ENCODE measurements around the gene MRPS18A. TPM values are rescaled to one million over a fixed set of nuclear protein-coding genes. Genes with fewer than 3 reads are reported as not detected.
A peak's percentile ranks its signal among the peaks of the same experiment; 100 is the strongest.

The MRPS18A gene
- total and polyA plus RNA-seq, 2 of the 13 experiments (the other 11 are each of a cell fraction or from before 2014, with no cell fraction given): 87.8 to 89.1 TPM

DNA sequence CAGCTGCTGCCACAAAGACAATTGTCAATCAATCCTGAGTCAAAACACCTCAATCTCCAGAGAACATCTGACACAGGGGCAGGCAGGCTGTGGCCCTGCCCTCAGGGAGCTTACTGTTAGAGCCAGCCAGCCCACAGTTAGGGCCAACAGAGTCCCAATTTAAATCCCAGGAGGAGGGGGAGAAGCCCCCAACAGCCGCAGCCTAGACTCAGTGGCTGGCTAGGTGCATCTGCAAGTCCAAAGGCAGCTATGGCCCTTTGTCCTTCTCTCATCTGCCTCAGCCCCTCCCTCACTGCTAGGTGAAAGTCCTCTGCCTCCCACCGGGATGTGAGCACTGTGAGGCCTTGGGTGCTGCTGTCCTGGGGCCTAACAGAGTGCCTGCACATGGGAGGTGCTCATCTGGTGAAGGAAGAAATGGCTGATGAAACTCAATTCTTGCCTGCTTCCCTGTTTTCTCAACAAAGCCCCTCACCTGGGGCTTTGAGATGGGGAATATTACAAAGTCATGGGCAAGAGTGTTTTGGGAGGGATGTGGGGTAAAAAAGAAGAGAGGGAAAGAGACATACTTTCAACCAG is 48.7 kb upstream of the MRPS18A start (continued):
- TF ChIP-seq, protein P1, sequence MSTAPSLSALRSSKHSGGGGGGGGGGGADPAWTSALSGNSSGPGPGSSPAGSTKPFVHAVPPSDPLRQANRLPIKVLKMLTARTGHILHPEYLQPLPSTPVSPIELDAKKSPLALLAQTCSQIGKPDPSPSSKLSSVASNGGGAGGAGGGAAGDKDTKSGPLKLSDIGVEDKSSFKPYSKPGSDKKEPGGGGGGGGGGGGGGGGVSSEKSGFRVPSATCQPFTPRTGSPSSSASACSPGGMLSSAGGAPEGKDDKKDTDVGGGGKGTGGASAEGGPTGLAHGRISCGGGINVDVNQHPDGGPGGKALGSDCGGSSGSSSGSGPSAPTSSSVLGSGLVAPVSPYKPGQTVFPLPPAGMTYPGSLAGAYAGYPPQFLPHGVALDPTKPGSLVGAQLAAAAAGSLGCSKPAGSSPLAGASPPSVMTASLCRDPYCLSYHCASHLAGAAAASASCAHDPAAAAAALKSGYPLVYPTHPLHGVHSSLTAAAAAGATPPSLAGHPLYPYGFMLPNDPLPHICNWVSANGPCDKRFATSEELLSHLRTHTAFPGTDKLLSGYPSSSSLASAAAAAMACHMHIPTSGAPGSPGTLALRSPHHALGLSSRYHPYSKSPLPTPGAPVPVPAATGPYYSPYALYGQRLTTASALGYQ (CRISPR knock-in tag; IDR thresholded peaks at IDR 0.05): no peak
- TF ChIP-seq SOX13 (IDR thresholded peaks at IDR 0.05) (no peak), SOX13 (CRISPR knock-in tag; conservative IDR thresholded peaks at IDR 0.05 in 1 of 2, IDR thresholded peaks at IDR 0.05 in 1 of 2) (peak in 1 of 2 experiments; percentile 58; a peak in 1 of 4 replicates), ZNF709 (CRISPR knock-in tag; IDR thresholded peaks at IDR 0.05) (0 out of 2 replicates have a peak, but pooled peaks have one; percentile 32), HDAC2 (CRISPR knock-in tag; IDR thresholded peaks at IDR 0.05) (peak; percentile 69; the same call in 1 of the 2 replicates), ZMYM3 (CRISPR knock-in tag; IDR thresholded peaks at IDR 0.05) (peak; percentile 93), ZZZ3 (CRISPR knock-in tag; IDR thresholded peaks at IDR 0.05; ENCODE audit: borderline replicate concordance) (no peak), THAP11 (CRISPR knock-in tag; IDR thresholded peaks at IDR 0.05) (peak; percentile 38; the same call in 1 of the 2 replicates), CBX2 (IDR thresholded peaks at IDR 0.05; ENCODE audit: low read depth, low read length) (no peak), CBX2 (CRISPR knock-in tag; IDR thresholded peaks at IDR 0.05; ENCODE audit: low read depth) (no peak), ZNF441 (CRISPR knock-in tag; IDR thresholded peaks at IDR 0.05; ENCODE audit: borderline replicate concordance) (peak; percentile 66; the same call in 1 of the 2 replicates), ZFX (CRISPR knock-in tag; IDR thresholded peaks at IDR 0.05; ENCODE audit: low read depth) (peak; percentile 98), RELA (CRISPR knock-in tag; IDR thresholded peaks at IDR 0.05) (no peak), AGO2 (optimal IDR thresholded peaks at IDR 0.05; ENCODE audit: low read depth, low read length) (no peak), ZNF317 (CRISPR knock-in tag; IDR thresholded peaks at IDR 0.05) (no peak), HNF4A (CRISPR knock-in tag; IDR thresholded peaks at IDR 0.05) (peak; percentile 95)
- TF ChIP-seq, protein P2, sequence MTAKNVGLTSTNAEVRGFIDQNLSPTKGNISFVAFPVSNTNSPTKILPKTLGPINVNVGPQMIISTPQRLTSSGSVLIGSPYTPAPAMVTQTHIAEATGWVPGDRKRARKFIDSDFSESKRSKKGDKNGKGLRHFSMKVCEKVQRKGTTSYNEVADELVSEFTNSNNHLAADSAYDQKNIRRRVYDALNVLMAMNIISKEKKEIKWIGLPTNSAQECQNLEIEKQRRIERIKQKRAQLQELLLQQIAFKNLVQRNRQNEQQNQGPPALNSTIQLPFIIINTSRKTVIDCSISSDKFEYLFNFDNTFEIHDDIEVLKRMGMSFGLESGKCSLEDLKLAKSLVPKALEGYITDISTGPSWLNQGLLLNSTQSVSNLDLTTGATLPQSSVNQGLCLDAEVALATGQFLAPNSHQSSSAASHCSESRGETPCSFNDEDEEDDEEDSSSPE (CRISPR knock-in tag; IDR thresholded peaks at IDR 0.05): 0 out of 2 replicates have a peak, but pooled peaks have one; percentile 18
- TF ChIP-seq, protein P3, sequence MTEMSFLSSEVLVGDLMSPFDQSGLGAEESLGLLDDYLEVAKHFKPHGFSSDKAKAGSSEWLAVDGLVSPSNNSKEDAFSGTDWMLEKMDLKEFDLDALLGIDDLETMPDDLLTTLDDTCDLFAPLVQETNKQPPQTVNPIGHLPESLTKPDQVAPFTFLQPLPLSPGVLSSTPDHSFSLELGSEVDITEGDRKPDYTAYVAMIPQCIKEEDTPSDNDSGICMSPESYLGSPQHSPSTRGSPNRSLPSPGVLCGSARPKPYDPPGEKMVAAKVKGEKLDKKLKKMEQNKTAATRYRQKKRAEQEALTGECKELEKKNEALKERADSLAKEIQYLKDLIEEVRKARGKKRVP (CRISPR knock-in tag; IDR thresholded peaks at IDR 0.05): peak in 1 of 2 experiments; percentile 62; a peak in 2 of 4 replicates
- TF ChIP-seq, protein P4, sequence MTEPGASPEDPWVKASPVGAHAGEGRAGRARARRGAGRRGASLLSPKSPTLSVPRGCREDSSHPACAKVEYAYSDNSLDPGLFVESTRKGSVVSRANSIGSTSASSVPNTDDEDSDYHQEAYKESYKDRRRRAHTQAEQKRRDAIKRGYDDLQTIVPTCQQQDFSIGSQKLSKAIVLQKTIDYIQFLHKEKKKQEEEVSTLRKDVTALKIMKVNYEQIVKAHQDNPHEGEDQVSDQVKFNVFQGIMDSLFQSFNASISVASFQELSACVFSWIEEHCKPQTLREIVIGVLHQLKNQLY (CRISPR knock-in tag; IDR thresholded peaks at IDR 0.05): no peak
- TF ChIP-seq, protein P5, sequence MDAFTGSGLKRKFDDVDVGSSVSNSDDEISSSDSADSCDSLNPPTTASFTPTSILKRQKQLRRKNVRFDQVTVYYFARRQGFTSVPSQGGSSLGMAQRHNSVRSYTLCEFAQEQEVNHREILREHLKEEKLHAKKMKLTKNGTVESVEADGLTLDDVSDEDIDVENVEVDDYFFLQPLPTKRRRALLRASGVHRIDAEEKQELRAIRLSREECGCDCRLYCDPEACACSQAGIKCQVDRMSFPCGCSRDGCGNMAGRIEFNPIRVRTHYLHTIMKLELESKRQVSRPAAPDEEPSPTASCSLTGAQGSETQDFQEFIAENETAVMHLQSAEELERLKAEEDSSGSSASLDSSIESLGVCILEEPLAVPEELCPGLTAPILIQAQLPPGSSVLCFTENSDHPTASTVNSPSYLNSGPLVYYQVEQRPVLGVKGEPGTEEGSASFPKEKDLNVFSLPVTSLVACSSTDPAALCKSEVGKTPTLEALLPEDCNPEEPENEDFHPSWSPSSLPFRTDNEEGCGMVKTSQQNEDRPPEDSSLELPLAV (CRISPR knock-in tag; conservative IDR thresholded peaks at IDR 0.05; ENCODE audit: low read depth): no peak
- TF ChIP-seq, protein P6, sequence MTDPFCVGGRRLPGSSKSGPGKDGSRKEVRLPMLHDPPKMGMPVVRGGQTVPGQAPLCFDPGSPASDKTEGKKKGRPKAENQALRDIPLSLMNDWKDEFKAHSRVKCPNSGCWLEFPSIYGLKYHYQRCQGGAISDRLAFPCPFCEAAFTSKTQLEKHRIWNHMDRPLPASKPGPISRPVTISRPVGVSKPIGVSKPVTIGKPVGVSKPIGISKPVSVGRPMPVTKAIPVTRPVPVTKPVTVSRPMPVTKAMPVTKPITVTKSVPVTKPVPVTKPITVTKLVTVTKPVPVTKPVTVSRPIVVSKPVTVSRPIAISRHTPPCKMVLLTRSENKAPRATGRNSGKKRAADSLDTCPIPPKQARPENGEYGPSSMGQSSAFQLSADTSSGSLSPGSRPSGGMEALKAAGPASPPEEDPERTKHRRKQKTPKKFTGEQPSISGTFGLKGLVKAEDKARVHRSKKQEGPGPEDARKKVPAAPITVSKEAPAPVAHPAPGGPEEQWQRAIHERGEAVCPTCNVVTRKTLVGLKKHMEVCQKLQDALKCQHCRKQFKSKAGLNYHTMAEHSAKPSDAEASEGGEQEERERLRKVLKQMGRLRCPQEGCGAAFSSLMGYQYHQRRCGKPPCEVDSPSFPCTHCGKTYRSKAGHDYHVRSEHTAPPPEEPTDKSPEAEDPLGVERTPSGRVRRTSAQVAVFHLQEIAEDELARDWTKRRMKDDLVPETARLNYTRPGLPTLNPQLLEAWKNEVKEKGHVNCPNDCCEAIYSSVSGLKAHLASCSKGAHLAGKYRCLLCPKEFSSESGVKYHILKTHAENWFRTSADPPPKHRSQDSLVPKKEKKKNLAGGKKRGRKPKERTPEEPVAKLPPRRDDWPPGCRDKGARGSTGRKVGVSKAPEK (CRISPR knock-in tag; IDR thresholded peaks at IDR 0.05; ENCODE audit: borderline replicate concordance): peak; percentile 51; the same call in 1 of the 2 replicates

Data from HepG2 (cell line).